SU-DHL-6 (cell line): Measurements from ENCODE around the gene RFWD3.

Experiments used
- EZH2phosphoT487 ChIP-seq: fragments of 200-600 bp; sonication (generic), shearing (Covaris generic); conservative IDR thresholded peaks from 2 replicates; pipeline ENCODE4 v1.6.1; 2018; ENCODE audit warnings: mild to moderate bottlenecking, antibody characterized with exemption, low read length, moderate library complexity, mixed read lengths
- TF ChIP-seq, protein P1 (sequence below): fragments of 200-600 bp; sonication (generic); IDR thresholded peaks from one replicate; pipeline ENCODE4 v1.5.1; 2017; ENCODE audit warnings: antibody characterized with exemption, mild to moderate bottlenecking, low read length, moderate library complexity; ENCODE audit not compliant: insufficient read depth, poor library complexity, severe bottlenecking

GRCh38 chr16:74607962-74608356 lies 58.7 kb downstream of the RFWD3 start:
- TF ChIP-seq, protein P1, sequence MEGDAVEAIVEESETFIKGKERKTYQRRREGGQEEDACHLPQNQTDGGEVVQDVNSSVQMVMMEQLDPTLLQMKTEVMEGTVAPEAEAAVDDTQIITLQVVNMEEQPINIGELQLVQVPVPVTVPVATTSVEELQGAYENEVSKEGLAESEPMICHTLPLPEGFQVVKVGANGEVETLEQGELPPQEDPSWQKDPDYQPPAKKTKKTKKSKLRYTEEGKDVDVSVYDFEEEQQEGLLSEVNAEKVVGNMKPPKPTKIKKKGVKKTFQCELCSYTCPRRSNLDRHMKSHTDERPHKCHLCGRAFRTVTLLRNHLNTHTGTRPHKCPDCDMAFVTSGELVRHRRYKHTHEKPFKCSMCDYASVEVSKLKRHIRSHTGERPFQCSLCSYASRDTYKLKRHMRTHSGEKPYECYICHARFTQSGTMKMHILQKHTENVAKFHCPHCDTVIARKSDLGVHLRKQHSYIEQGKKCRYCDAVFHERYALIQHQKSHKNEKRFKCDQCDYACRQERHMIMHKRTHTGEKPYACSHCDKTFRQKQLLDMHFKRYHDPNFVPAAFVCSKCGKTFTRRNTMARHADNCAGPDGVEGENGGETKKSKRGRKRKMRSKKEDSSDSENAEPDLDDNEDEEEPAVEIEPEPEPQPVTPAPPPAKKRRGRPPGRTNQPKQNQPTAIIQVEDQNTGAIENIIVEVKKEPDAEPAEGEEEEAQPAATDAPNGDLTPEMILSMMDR, result no peak
- no peak for TF ChIP-seq EZH2phosphoT487
